Astrocyte of the cerebellum (primary cell): ENCODE measurements around the gene ASB10.

ENCODE experiments used
- DNase-seq: peaks from one replicate; pipeline ENCODE4 v3.0.0-alpha.2; 2011; ENCODE audit warnings: low read depth
- H3K4me3 ChIP-seq: 2 replicates; pipeline ENCODE4 v1.5.1; 2011; ENCODE audit warnings: mild to moderate bottlenecking, low read depth, low read length, moderate library complexity
- in situ Hi-C: cut with HindIII; loops from 2 replicates; pipeline ENCODE4 v1.10.0; 2017; ENCODE audit warnings: low sequenced_read_pairs
- TF ChIP-seq, protein P1 (sequence below): IDR thresholded peaks from 2 replicates; pipeline ENCODE4 v1.5.1; 2012; ENCODE audit warnings: low read length, low read depth, moderate library complexity, mild to moderate bottlenecking; ENCODE audit errors: missing control alignments

The ASB10 gene

DNA sequence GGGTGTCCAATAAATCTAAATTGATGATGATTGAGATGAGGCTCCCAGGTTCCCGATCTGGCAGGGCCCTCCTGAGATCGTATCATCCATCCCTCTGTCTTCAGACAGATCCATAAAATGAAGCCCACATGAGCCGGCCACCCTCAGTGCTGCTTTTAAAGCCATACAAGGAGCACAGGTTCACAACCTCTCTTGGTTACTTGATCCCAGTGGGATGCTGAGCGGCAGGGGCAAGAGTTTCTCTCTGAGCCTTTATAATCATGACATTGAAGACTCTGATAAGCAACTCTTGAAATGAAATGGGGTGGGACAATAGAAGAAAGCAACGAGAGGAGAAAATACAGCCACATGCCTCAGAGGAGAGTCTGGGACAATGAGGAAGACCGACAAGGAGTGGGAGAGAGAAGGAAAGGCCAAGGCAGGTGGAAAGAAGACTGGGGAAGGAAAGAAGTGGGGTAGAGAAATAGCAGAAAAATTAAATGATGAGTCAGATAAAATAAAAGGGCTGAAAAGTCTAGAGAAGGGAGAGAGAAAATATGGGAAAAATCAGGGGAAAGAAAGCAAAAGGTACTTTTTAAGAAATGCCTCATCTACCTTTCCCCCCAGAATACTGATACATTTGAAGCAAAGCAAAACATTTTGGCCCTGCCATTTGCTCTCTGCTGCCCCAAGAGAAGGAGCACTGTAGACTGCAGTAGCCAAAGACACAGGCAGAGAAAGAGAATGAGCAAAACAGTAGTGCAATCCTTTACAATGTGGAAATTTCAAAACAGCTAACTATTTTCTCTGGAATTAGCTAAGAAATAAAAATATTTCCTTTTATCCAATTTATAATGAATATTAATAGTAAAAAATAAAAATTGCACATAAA lies 34.2 kb downstream of the ASB10 start:
- in situ Hi-C loops = no loop called here
- H3K4me3 ChIP-seq = no peak overlapping the region
- no peak for DNase-seq
- TF ChIP-seq, protein P1, sequence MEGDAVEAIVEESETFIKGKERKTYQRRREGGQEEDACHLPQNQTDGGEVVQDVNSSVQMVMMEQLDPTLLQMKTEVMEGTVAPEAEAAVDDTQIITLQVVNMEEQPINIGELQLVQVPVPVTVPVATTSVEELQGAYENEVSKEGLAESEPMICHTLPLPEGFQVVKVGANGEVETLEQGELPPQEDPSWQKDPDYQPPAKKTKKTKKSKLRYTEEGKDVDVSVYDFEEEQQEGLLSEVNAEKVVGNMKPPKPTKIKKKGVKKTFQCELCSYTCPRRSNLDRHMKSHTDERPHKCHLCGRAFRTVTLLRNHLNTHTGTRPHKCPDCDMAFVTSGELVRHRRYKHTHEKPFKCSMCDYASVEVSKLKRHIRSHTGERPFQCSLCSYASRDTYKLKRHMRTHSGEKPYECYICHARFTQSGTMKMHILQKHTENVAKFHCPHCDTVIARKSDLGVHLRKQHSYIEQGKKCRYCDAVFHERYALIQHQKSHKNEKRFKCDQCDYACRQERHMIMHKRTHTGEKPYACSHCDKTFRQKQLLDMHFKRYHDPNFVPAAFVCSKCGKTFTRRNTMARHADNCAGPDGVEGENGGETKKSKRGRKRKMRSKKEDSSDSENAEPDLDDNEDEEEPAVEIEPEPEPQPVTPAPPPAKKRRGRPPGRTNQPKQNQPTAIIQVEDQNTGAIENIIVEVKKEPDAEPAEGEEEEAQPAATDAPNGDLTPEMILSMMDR = peak; percentile 54

DNA sequence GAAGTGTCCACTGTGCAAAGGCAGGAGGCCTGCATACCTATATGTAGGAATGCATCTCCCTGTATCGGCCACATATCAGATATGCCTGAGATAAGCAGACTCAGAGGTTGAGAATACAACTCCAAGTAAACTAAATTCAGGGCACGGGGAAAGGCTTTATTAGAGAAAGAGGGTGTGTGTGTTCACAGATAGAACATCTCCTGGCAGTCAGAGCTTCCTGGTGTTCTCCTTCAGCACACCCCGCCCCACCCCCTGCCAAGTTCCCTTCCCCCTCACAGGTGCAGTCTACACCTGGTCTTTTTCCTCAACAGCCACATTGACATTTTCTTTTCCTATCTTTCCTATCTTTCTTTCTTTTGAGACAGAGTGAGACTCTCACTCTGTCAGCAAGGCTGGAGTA lies 36.7 kb downstream of the ASB10 start:
- H3K4me3 ChIP-seq = no peak overlapping the region
- in situ Hi-C loops = no loop called here
- DNase-seq = no peak
- TF ChIP-seq, protein P1 = no peak

DNA sequence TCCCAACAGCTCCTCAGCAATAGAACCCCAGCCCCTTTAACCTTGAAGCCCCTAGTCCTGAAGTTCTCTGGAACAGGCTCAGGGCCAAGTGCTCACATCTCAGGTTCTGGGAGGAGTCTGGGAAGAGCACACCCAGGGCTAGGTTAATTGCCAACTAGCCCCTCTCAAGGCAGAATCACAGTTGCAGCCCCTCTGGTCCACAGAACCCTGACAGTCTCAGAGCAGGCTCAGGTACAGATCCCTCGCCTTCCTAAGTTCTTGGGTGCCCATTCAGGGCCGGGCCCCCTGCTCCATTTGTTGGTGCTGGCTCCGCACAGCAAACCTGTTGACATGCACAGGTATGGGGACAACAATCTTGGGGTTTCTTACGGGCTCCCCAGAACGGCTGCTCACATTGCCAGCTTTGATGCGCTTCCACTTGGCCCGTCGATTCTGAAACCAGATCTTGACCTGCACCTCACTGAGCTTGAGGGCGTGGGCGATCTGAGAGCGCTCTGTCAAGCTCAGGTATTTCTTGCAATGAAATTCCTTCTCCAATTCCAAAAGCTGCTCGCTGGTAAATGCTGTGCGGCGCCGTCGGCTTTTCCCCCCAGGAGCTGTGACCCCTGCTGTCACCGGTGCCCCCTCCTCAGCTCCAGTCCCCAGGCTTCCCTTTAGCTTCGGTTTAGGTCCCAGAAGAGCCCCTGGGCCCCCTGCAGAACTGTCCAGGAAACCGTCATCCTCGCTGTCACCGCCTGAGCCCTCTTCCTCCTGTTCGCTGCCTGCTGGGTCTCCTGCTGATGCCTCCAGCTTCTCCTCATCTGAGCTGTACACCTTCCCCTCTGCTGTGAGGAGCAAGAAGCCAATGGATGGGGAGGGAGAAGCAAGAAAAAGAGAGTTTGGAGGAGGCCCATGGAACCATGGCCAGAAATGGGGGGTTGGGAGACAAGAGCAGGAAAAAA lies 38.5 kb downstream of the ASB10 start:
- TF ChIP-seq, protein P1 = no peak
- no peak for DNase-seq
- in situ Hi-C loops = no loop called here
- H3K4me3 ChIP-seq = no peak overlapping the region

DNA sequence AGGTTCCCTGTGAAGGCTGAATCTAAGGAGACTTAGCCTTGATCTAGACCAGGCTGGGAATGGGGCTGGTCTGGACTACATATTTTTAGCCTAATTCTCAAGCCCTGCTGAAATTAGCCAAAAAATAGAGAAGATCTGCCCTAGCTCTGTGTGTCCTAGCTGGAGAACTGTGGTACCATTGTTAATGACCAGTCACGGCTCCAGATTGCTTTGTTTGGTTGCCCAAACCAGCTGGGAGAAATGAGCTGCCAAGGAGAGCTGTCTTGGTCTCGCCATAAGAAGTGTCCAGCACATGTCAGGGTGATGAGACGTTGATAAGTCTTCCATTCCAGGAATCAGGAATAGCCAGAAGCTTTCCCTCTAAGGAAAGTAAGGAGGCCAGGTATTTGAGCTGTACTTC lies 40.3 kb downstream of the ASB10 start:
- in situ Hi-C loops = no loop called here
- DNase-seq = no peak
- TF ChIP-seq, protein P1 = no peak
- no peak overlapping the region for H3K4me3 ChIP-seq

DNA sequence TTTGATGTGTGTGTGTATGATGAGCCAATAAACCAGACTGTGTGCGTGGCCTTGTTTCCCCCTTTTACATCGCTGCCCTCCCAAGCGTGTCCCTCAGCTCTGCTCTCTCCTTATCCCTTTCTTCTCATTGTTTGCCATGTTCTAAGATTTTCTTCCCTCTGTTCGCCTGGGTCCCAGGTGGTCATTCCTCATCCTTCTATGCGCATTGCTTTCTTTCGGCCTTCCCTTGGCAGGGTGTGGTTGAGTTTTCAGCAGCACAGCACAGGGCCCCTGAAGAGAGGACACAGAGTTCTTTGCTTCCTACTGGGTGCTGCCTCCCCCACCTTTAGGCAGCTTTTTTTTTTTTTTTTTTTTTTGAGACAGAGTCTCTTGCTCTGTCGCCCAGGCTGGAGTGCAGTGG lies 42.7 kb downstream of the ASB10 start:
- H3K4me3 ChIP-seq = no peak overlapping the region
- in situ Hi-C loops = no loop called here
- TF ChIP-seq, protein P1 = no peak
- no peak for DNase-seq

DNA sequence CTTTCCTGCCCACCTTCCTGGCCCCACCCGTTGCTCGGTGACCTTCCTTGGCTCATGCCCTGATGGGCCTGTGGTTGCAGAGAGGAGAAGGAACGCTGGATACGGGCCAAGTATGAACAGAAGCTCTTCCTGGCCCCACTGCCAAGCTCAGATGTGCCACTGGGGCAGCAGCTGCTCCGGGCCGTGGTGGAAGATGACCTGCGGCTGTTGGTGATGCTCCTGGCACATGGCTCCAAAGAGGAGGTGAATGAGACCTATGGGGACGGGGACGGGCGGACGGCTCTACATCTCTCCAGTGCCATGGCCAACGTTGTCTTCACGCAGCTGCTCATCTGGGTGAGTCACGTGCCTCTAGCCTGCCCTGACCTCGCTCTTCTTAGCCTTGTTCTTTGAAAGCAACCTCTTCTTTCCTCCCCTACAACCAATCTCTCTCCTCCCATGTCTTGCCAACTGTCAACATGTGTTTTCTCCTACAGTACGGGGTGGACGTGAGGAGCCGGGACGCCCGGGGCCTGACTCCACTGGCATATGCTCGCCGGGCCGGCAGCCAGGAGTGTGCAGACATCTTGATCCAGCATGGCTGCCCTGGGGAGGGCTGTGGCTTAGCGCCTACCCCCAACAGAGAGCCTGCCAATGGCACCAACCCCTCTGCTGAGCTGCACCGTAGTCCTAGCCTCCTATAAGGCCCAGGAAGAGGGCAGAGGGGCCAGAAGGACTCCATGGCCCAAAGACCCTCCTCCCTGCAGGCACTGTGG lies 43.6 kb downstream of the ASB10 start:
- no peak overlapping the region for H3K4me3 ChIP-seq
- in situ Hi-C loops = no loop called here
- TF ChIP-seq, protein P1 = no peak
- DNase-seq = no peak
